ENCODE measurements around the gene CTNND2.

Gene CTNND2

DNA sequence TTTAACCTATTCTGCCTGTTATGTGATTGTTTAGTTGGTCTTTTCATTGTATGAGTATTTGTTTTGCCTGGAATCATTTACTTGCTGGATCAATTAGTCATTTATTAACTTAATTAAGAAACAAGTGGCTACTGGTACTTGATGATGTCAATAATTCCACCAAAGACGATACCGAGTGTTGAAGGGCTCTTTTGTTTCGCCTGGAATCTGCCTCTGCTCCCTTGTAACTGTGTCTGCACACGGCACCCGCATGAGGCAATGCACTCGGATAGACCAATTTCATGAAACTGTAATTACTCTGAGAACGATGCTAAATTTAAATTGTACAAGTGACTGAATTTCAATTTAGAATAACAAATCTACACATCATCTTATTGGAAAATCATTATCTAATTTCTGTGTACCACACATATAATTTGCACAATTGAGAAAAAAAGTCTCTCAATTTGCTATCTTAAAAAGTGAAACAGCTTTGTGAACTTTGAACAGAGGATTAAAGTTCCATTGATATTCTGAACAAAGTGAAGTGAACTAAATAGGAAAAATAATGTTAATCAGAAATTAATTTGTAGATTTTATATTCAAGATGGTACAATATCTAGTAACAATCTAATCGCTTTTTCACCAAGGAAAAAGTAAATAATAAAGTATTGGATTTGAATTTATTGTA is 143.2 kb downstream of the CTNND2 start:
- no peak for DNase-seq (ENCODE audit: low read depth)
- TF ChIP-seq CTCF (conservative IDR thresholded peaks at IDR 0.05; ENCODE audit: low read depth, low read length) = no peak
- no peak overlapping the region for H3K4me3 ChIP-seq (ENCODE audit: low read depth, low read length)

GRCh38 chr5:11758321-11758720 is 145.9 kb downstream of the CTNND2 start:
- no peak overlapping the region for H3K4me3 ChIP-seq (ENCODE audit: low read depth, low read length)
- no peak for TF ChIP-seq CTCF (conservative IDR thresholded peaks at IDR 0.05; ENCODE audit: low read depth, low read length)
- no peak for DNase-seq (ENCODE audit: low read depth)

- H3K4me3 ChIP-seq (ENCODE audit: low read depth, low read length) = no peak overlapping the region
Measured at GRCh38 chr5:11757661-11758060, 146.6 kb downstream of the CTNND2 start.

DNA sequence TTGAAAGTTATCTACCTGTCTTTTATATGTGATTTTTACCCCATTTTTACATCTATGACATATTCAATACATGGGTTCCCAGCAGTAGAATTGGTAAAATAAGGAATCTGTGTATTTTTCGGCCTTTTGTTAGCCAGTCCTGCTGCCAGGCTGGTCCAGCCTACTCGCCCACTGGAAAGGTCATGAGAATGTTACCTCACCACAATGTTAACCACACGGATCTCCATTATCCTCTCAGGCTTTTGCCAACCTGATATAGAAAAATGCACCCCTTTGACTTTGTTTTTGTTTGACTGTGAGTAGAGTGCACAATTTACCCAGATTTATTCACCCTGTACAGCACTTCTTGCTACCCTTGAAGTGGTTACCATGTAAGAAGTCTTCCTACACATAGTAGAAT is 167.2 kb downstream of the CTNND2 start:
- H3K4me3 ChIP-seq (ENCODE audit: low read depth, low read length) = no peak overlapping the region
- no peak for DNase-seq (ENCODE audit: low read depth)
- TF ChIP-seq CTCF (conservative IDR thresholded peaks at IDR 0.05; ENCODE audit: low read depth, low read length) = no peak

More at GRCh38 chr5:11757661-11758060, 146.6 kb downstream of the CTNND2 start:
- no peak for TF ChIP-seq CTCF (conservative IDR thresholded peaks at IDR 0.05; ENCODE audit: low read depth, low read length)
- DNase-seq (ENCODE audit: low read depth) = no peak

GRCh38 chr5:11734369-11734768 is 169.9 kb downstream of the CTNND2 start:
- no peak for TF ChIP-seq CTCF (conservative IDR thresholded peaks at IDR 0.05; ENCODE audit: low read depth, low read length)
- H3K4me3 ChIP-seq (ENCODE audit: low read depth, low read length) = no peak overlapping the region
- no peak for DNase-seq (ENCODE audit: low read depth)

DNA sequence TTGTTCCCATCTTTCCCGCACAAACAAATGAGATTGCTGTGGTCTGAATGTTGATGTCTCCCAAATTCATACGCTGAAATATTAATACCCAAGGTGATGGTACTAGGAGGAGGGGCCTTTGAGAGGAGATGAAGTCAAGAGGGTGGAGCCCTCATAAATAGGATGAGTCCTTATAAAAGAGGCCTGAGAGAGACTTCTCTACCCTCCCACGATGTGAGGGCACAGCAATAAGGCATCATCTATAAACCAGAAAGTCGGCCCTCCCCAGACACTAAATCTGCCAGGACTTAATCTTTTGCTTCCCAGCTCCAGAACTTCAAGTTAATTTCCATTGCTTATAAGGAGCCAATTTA is 170.4 kb downstream of the CTNND2 start:
- no peak overlapping the region for H3K4me3 ChIP-seq (ENCODE audit: low read depth, low read length)
- no peak for DNase-seq (ENCODE audit: low read depth)
- no peak for TF ChIP-seq CTCF (conservative IDR thresholded peaks at IDR 0.05; ENCODE audit: low read depth, low read length)

DNA sequence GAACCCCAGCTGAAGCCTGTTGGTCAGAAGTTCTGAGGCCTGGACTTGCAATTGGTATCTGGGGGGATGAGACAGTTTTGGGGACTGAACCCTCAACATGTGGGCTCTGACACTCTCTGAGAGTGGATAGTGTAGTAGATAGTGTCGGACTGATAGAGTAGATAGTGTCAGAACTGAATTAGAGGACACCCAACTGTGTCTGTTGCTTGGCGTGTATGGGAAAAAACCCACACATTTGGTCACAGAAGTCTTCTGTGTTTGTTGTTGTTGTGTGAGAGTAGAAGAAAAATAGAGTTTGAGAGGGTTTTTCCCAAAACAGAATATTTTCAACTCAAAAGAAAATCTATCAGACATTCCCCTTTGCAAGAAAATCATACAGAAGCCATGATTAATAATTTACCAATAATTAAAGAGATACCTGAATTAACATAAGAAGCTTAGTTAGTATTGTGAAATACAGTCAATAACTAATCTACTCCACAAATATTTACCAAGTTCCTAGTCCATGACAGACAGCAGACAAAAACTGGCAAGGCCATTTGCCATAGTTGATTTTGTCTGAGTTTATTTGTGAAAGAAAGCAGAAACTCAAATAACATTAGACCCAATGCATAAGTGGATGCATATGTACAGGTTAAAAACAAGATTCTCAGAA is 170.9 kb downstream of the CTNND2 start:
- no peak for DNase-seq (ENCODE audit: low read depth)
- TF ChIP-seq CTCF (conservative IDR thresholded peaks at IDR 0.05; ENCODE audit: low read depth, low read length) = no peak
- no peak overlapping the region for H3K4me3 ChIP-seq (ENCODE audit: low read depth, low read length)
